ENCODE results near the gene ZNF600. TPM values are rescaled to one million over a fixed set of nuclear protein-coding genes. Genes with fewer than 3 reads are reported as not detected.
"Not testable (repeated sequence)": the region's sequence is repeated elsewhere in the genome, so short reads cannot be mapped to it uniquely, and the experiment has no call there.

ZNF600 gene
- total and polyA plus RNA-seq, 7 donors: 1.8 to 9.4 (median 6.8) TPM

GRCh38 chr19:52716522-52716921 is 70.1 kb downstream of the ZNF600 start:
- TF ChIP-seq POLR2A (IDR thresholded peaks at IDR 0.05) (no peak), EP300 (IDR thresholded peaks at IDR 0.05) (no peak), POLR2AphosphoS5 (IDR thresholded peaks at IDR 0.05) (no peak), CTCF (IDR thresholded peaks at IDR 0.05) (no peak)
- Histone ChIP-seq H3K36me3 (peaks cover 0 to 52% (median 12%) of the 10 kb centered on the region in 4 donors), H3K4me3 (no peak overlapping the region), H3K4me1 (no peaks in the 10 kb centered on the region), H3K27me3 (no peaks in the 10 kb centered on the region), H3K27ac (no peak overlapping the region), H3K9me3 (no peaks in the 10 kb centered on the region)
- WGBS, 2 donors: 85 to 89% methylated on average over 1 of the region's 1 CpG
- DNase-seq: no peak
- intact Hi-C loops (cut with DNase I): no loop called here

GRCh38 chr19:52715902-52716301 is 70.7 kb downstream of the ZNF600 start:
- H3K9me3 ChIP-seq; H3K27ac ChIP-seq; H3K27me3 ChIP-seq; DNase-seq; H3K4me1 ChIP-seq; intact Hi-C loops (cut with DNase I); H3K4me3 ChIP-seq: not testable (repeated sequence)
- 59 to 86% methylated on average over 4 of the region's 4 CpGs for WGBS, 2 donors
- peaks cover 0 to 52% (median 13%) of the 10 kb centered on the region in 4 donors for H3K36me3 ChIP-seq

GRCh38 chr19:52715330-52715729 is 71.3 kb downstream of the ZNF600 start:
- WGBS, 2 donors: 87 to 92% methylated on average over 5 of the region's 5 CpGs
- intact Hi-C loops (cut with DNase I); DNase-seq; H3K4me3 ChIP-seq; H3K27me3 ChIP-seq; H3K27ac ChIP-seq; H3K9me3 ChIP-seq; H3K4me1 ChIP-seq: not testable (repeated sequence)
- peaks cover 0 to 52% (median 11%) of the 10 kb centered on the region in 4 donors for H3K36me3 ChIP-seq

Other genes starting within 250 kb of the ZNF600 start
- 10 to 100 TPM; 12.4 to 22.4 (median 14.8) TPM for gene ZNF701, start 216.5 kb downstream of the ZNF600 start, total RNA-seq
- gene ZNF701, start 216.5 kb downstream of the ZNF600 start, polyA plus RNA-seq: 10 to 100 TPM in 1 of 3 donors, 1 to 10 TPM in 2; 4.8 to 11.9 (median 5.5) TPM
- 10 to 100 TPM; 49.2 to 96.7 (median 55.9) TPM for gene ZNF83, start 148.4 kb downstream of the ZNF600 start, total RNA-seq
- gene ZNF83, start 148.4 kb downstream of the ZNF600 start, polyA plus RNA-seq: 10 to 100 TPM in 2 of 3 donors, 1 to 10 TPM in 1; 5.8 to 20.5 (median 10.2) TPM
- gene ZNF611, start 51.7 kb downstream of the ZNF600 start, total RNA-seq: 10 to 100 TPM in 2 of 4 donors, 1 to 10 TPM in 2; 5.4 to 10.8 (median 8.8) TPM
- gene ZNF611, start 51.7 kb downstream of the ZNF600 start, polyA plus RNA-seq: 1 to 10 TPM; 2.3 to 7.0 (median 3.0) TPM
- 1 to 10 TPM; 6.4 to 9.1 (median 7.5) TPM for gene ZNF28, start 34.8 kb upstream of the ZNF600 start, total RNA-seq
- 1 to 10 TPM; 4.8 to 6.7 (median 6.4) TPM for gene ZNF28, start 34.8 kb upstream of the ZNF600 start, polyA plus RNA-seq
- 10 to 100 TPM in 3 of 4 donors, 1 to 10 TPM in 1; 9.8 to 17.1 (median 11.6) TPM for gene ZNF468, start 70.8 kb upstream of the ZNF600 start, total RNA-seq
- gene ZNF468, start 70.8 kb upstream of the ZNF600 start, polyA plus RNA-seq: 10 to 100 TPM in 2 of 3 donors, 1 to 10 TPM in 1; 6.9 to 15.0 (median 10.2) TPM
- gene ZNF320, start 110.8 kb upstream of the ZNF600 start, total RNA-seq: 10 to 100 TPM in 3 of 4 donors, 1 to 10 TPM in 1; 9.0 to 21.8 (median 15.0) TPM
- gene ZNF320, start 110.8 kb upstream of the ZNF600 start, polyA plus RNA-seq: 1 to 10 TPM; 1.4 to 8.5 (median 6.6) TPM
- 1 to 10 TPM; 1.8 to 3.9 (median 3.6) TPM for gene ZNF888, start 136.6 kb upstream of the ZNF600 start, total RNA-seq
- 1 to 10 TPM; 1.8 to 5.0 (median 4.6) TPM for gene ZNF888, start 136.6 kb upstream of the ZNF600 start, polyA plus RNA-seq
- gene ZNF816, start 176.1 kb upstream of the ZNF600 start, total RNA-seq: 1 to 10 TPM; 3.6 to 8.4 (median 6.1) TPM
- 1 to 10 TPM; 4.6 to 7.2 (median 5.4) TPM for gene ZNF816, start 176.1 kb upstream of the ZNF600 start, polyA plus RNA-seq
- under 1 TPM in 1 of 4 donors, not detected in 3; 0.27 TPM for gene ERVV-1, start 227.1 kb upstream of the ZNF600 start, total RNA-seq
- gene ERVV-1, start 227.1 kb upstream of the ZNF600 start, polyA plus RNA-seq: not detected